ENCODE data around the gene SEMA3B.

DNA sequence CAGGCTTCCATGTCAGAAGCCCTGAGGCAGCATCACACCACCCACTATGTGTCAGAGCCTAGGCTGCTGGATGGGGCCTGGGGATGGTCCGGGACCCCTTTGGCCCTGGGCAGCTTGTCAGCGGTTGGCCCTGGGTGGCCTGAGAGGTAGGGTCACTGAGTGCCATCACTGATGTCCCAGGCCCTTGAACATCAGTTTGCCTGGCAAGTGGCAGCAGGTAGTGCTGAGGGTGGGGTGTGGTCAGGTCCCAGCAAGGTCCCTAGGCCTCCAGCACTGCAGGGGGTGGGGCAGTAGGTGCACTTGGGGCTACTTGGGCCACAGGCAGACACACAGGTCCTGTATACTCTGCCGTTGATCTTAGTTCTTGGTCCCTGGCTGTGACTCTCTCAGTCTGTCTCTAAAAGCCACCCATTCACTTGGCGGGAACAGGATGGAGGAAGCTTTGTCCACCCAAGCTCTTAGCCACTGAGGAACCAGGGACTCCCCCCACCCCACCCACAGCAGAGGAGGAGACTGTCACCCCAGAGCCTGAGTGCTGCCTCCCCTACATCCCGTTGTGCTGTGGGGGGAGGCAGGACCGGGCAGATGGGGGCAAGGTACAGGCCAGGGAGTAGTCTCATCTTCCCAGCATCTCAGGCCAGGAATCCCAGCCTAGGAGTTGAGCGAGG lies 27.1 kb upstream of the SEMA3B start:
- TF ChIP-seq, protein P1, sequence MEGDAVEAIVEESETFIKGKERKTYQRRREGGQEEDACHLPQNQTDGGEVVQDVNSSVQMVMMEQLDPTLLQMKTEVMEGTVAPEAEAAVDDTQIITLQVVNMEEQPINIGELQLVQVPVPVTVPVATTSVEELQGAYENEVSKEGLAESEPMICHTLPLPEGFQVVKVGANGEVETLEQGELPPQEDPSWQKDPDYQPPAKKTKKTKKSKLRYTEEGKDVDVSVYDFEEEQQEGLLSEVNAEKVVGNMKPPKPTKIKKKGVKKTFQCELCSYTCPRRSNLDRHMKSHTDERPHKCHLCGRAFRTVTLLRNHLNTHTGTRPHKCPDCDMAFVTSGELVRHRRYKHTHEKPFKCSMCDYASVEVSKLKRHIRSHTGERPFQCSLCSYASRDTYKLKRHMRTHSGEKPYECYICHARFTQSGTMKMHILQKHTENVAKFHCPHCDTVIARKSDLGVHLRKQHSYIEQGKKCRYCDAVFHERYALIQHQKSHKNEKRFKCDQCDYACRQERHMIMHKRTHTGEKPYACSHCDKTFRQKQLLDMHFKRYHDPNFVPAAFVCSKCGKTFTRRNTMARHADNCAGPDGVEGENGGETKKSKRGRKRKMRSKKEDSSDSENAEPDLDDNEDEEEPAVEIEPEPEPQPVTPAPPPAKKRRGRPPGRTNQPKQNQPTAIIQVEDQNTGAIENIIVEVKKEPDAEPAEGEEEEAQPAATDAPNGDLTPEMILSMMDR (conservative IDR thresholded peaks at IDR 0.05; ENCODE audit: low read depth, low read length) = no peak
- TF ChIP-seq EZH2 (IDR thresholded peaks at IDR 0.05; ENCODE audit: borderline replicate concordance, low read depth, low read length, poor library complexity, severe bottlenecking) = no peak
